H1 (cell line): ENCODE measurements around the gene PFKP. TPM values are rescaled to one million over a fixed set of nuclear protein-coding genes. Genes with fewer than 3 reads are reported as not detected.

Experiments
- CTCF ChIA-PET: fragments of 300-600 bp; sonication (Branson Sonifier 250); formaldehyde crosslinking; loops from one replicate; lab custom pipeline; 2021; ENCODE audit not compliant: partially characterized antibody; lab: Charles Lee
- POLR2A ChIA-PET: fragments of 300-600 bp; sonication (Branson Sonifier 250); formaldehyde crosslinking; loops from one replicate; lab custom pipeline; 2021; ENCODE audit warnings: inconsistent platforms; ENCODE audit not compliant: partially characterized antibody; lab: Charles Lee
- DNase-seq, 2 experiments: peaks; one replicate each; pipeline versions ENCODE4 v3.0.0 to v3.0.0-alpha.2; 2010 to 2022; ENCODE audit warnings: low spot score in 2 of 2, low read depth in 1 of 2, mixed read lengths in 1 of 2
- FAIRE-seq: peaks from 2 replicates; lab custom pipeline; 2011; peaks lifted over from hg19 to GRCh38; lab: Jason Lieb, UNC
- H2AFZ ChIP-seq: 2 replicates; pipeline ENCODE4 v1.8.1; 2012; ENCODE audit warnings: low read length, inconsistent platforms
- H2AK5ac ChIP-seq: 2 replicates; pipeline ENCODE4 v1.6.1; 2013; ENCODE audit warnings: low read depth, low read length
- H2BK120ac ChIP-seq: replicated peaks from 2 replicates; pipeline ENCODE3; 2013; ENCODE audit warnings: low read depth, low read length, inconsistent platforms
- H2BK12ac ChIP-seq: 2 replicates; pipeline ENCODE4 v1.6.1; 2013; ENCODE audit warnings: low read depth, low read length
- H2BK15ac ChIP-seq: 2 replicates; pipeline ENCODE4 v1.6.1; 2013; ENCODE audit warnings: low read length
- H2BK20ac ChIP-seq: 2 replicates; pipeline ENCODE4 v1.6.1; 2013; ENCODE audit warnings: low read length
- H2BK5ac ChIP-seq: 2 replicates; pipeline ENCODE4 v1.6.1; 2013; ENCODE audit warnings: low read depth, low read length
- H3K14ac ChIP-seq: 2 replicates; pipeline ENCODE4 v1.6.1; 2013; ENCODE audit warnings: inconsistent platforms; ENCODE audit not compliant: insufficient read length
- H3K18ac ChIP-seq: 2 replicates; pipeline ENCODE4 v1.6.1; 2013; ENCODE audit warnings: low read length; ENCODE audit errors: extremely low read depth
- H3K23ac ChIP-seq: 2 replicates; pipeline ENCODE4 v1.6.1; 2013; ENCODE audit warnings: inconsistent platforms; ENCODE audit not compliant: insufficient read length
- H3K23me2 ChIP-seq: 2 replicates; pipeline ENCODE4 v1.6.1; 2013; ENCODE audit warnings: low read depth, low read length
- H3K27ac ChIP-seq: 2 replicates; pipeline ENCODE4 v1.6.1; 2011; ENCODE audit warnings: low read depth, low read length, inconsistent platforms
- H3K27me3 ChIP-seq, 4 experiments: replicated peaks in 1 of 4; 1 replicate in 1 of 4; 2 replicates in 3 of 4; pipeline versions ENCODE4 v1.6.1 to v1.8.1; 2011 to 2013; ENCODE audit warnings: low read length in 3 of 4, mild to moderate bottlenecking in 3 of 4, inconsistent platforms in 2 of 4, mixed read lengths in 2 of 4, moderate library complexity in 1 of 4; ENCODE audit not compliant: control insufficient read depth in 3 of 4, insufficient read depth in 3 of 4; ENCODE audit errors: extremely low read depth in 1 of 4
- H3K36me3 ChIP-seq, 4 experiments: 2 replicates each; pipeline versions ENCODE4 v1.6.1 to v1.8.1; 2011 to 2013; ENCODE audit warnings: mild to moderate bottlenecking in 4 of 4, low read length in 3 of 4, moderate library complexity in 2 of 4, control low read depth in 1 of 4, inconsistent platforms in 1 of 4; ENCODE audit not compliant: insufficient read depth in 4 of 4, control insufficient read depth in 2 of 4
- H3K4ac ChIP-seq: replicated peaks from 2 replicates; pipeline ENCODE3; 2013; ENCODE audit warnings: low read length, low read depth, mixed read lengths, inconsistent platforms; ENCODE audit not compliant: insufficient read length
- H3K4me1 ChIP-seq, 4 experiments: replicated peaks in 1 of 4; 1 replicate in 1 of 4; 2 replicates in 3 of 4; pipeline versions ENCODE4 v1.6.1 to v1.8.1; 2011 to 2013; ENCODE audit warnings: low read length in 3 of 4, inconsistent platforms in 2 of 4, mixed read lengths in 1 of 4; ENCODE audit not compliant: insufficient read depth in 4 of 4, control insufficient read depth in 3 of 4
- H3K4me2 ChIP-seq, 2 experiments: 2 replicates each; pipeline versions ENCODE4 v1.6.1 to v1.8.1; 2011 to 2013; ENCODE audit warnings: low read depth in 2 of 2, low read length in 2 of 2, control low read depth in 1 of 2, inconsistent platforms in 1 of 2, mild to moderate bottlenecking in 1 of 2; ENCODE audit not compliant: insufficient read depth in 1 of 2
- H3K4me3 ChIP-seq, 4 experiments: fragments of 200-600, 300-600 bp in 1 of 4; sonication (generic), shearing (Covaris generic), sonication (Bioruptor Twin) in 1 of 4; 2 replicates each; pipeline versions ENCODE4 v1.5.1 to v1.8.1; 2011 to 2016; ENCODE audit warnings: low read length in 4 of 4, low read depth in 3 of 4, control low read depth in 2 of 4, inconsistent platforms in 2 of 4, mild to moderate bottlenecking in 2 of 4, mixed read lengths in 1 of 4, moderate library complexity in 1 of 4; ENCODE audit not compliant: insufficient read depth in 2 of 4; ENCODE audit errors: extremely low read depth in 1 of 4
- H3K56ac ChIP-seq: replicated peaks from 2 replicates; pipeline ENCODE3; 2013; ENCODE audit warnings: low read depth, mild to moderate bottlenecking, mixed read lengths, low read length, inconsistent platforms; ENCODE audit not compliant: insufficient read length
- H3K79me1 ChIP-seq: 2 replicates; pipeline ENCODE4 v1.6.1; 2013; ENCODE audit warnings: low read depth, low read length, control low read depth
- H3K79me2 ChIP-seq, 2 experiments: 2 replicates each; pipeline versions ENCODE4 v1.6.1 to v1.8.1; 2012 to 2013; ENCODE audit warnings: low read length in 2 of 2, mild to moderate bottlenecking in 2 of 2, inconsistent platforms in 1 of 2; ENCODE audit not compliant: insufficient read depth in 2 of 2, control insufficient read depth in 1 of 2
- H3K9ac ChIP-seq, 4 experiments: replicated peaks in 1 of 4; 1 replicate in 1 of 4; 2 replicates in 3 of 4; pipeline versions ENCODE4 v1.6.1 to v1.8.1; 2011 to 2013; ENCODE audit warnings: low read depth in 3 of 4, low read length in 3 of 4, control low read depth in 2 of 4, mild to moderate bottlenecking in 2 of 4, moderate library complexity in 2 of 4, inconsistent platforms in 1 of 4; ENCODE audit errors: extremely low read depth in 1 of 4
- H3K9me3 ChIP-seq, 2 experiments: 2 replicates each; pipeline versions ENCODE4 v1.6.1 to v1.8.1; 2012 to 2013; ENCODE audit warnings: mild to moderate bottlenecking in 2 of 2, moderate library complexity in 2 of 2, control low read depth in 1 of 2, inconsistent platforms in 1 of 2, low read depth in 1 of 2, low read length in 1 of 2, mixed read lengths in 1 of 2; ENCODE audit not compliant: insufficient read depth in 2 of 2
- H4K20me1 ChIP-seq, 2 experiments: replicated peaks in 1 of 2; 2 replicates each; pipeline versions ENCODE3 to v1.8.1; 2011 to 2013; ENCODE audit warnings: inconsistent platforms in 2 of 2, low read length in 2 of 2, mild to moderate bottlenecking in 1 of 2; ENCODE audit not compliant: insufficient read depth in 2 of 2, control insufficient read depth in 1 of 2
- H4K5ac ChIP-seq: 2 replicates; pipeline ENCODE4 v1.6.1; 2013; ENCODE audit warnings: low read length, low read depth, mixed read lengths, inconsistent platforms; ENCODE audit not compliant: insufficient read length
- H4K8ac ChIP-seq: 2 replicates; pipeline ENCODE4 v1.8.0; 2013; ENCODE audit warnings: mild to moderate bottlenecking, moderate library complexity, low read length, inconsistent platforms; ENCODE audit not compliant: insufficient read depth; ENCODE audit errors: extremely low read depth
- H4K91ac ChIP-seq: replicated peaks from 2 replicates; pipeline ENCODE3; 2013; ENCODE audit warnings: low read length, mixed read lengths, inconsistent platforms; ENCODE audit not compliant: insufficient read length
- RFX5 ChIP-seq: IDR thresholded peaks from 2 replicates; pipeline ENCODE4 v1.6.1; 2011; ENCODE audit warnings: low read depth, low read length, improper control_type of control experiment, borderline replicate concordance
- WGBS, 2 experiments: shearing (Covaris generic) in 1 of 2; methylation state at CpG; one replicate each; pipeline versions ENCODE4 v1.1.6 to v1.1.7; 2013 to 2015; ENCODE audit warnings: low lambda C conversion rate in 2 of 2, mixed read lengths in 2 of 2, inconsistent platforms in 1 of 2, low coverage in 1 of 2, missing lambda C conversion rate in 1 of 2; ENCODE audit not compliant: insufficient replicate concordance in 2 of 2, insufficient coverage in 1 of 2, insufficient read length in 1 of 2; ENCODE audit errors: extremely low coverage in 1 of 2, missing lambda C conversion rate in 1 of 2; 5-methylcytosine and 5-hydroxymethylcytosine counted together
- polyA plus RNA-seq, 7 experiments: library from polyadenylated mRNA; depleted of rRNA in 3 of 7; stranded (reverse) in 5 of 7; unstranded in 2 of 7; fragments of >200 nt in 5 of 7; fragments of 200-250 nt in 2 of 7; gene quantifications; 1 replicate in 5 of 7; 2 replicates in 1 of 7; 4 replicates in 1 of 7; pipeline versions ENCODE4 v1.2.1 to v1.2.3, GENCODE V29; 2011 to 2013; ENCODE audit warnings: missing spikeins in 2 of 7, mixed read lengths in 2 of 7
- total RNA-seq: library from RNA; stranded (reverse); fragmentation: NEBNext Ultra II Directional; extraction: Animal tissue kit (Norgen Biotek cat#: 25700); gene quantifications from 2 replicates; pipeline ENCODE4 v1.2.1, GENCODE V29; 2021

Gene PFKP
- total and polyA plus RNA-seq, 2 of the 8 experiments (the other 6 are each of a cell fraction or from before 2014, with no cell fraction given) = 51.2 to 128 TPM

DNA sequence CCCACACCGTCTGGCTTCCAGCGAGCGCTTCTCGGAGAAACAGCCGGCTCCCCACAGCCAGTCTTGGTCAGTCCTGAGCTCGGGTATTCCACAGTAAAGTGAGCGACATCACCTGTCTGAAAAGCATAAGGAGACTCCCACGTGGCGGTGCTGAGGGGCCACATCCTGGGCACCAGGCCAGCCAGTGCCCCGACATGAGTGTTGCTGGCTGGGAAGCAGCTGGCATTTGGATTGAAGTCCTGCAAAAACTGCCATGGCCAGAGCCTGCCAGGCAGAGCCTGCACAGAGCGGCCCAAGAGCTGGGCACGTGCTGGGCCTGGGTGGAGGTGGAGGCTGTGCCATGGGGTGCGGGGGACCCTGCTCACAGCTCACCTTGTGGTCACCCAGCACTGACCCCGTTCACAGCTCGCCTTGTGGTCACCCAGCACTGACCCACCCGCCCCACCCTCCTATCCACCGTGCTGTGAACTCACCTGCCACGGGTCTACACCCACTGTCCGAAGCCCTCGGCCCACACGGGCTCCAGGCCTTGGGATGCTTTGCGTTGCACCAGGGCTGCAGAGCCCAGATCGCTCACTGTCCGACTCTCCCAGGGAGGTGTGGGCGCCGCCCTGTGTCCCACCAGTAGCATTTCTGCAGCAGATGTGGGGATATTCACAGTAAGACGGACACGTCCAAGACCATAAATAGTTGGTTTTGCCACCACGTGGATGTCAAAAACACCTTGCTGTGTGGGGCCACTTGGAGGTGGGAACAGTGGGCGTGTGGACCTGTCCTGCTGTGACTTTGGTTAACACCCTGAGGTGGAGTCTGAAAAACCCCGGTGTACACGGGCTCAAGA is 56.4 kb downstream of the PFKP start:
- 84% methylated on average over 31 of the region's 32 CpGs; no CpG with 5 or more reads in 1 of the 2 experiments for WGBS, 2 experiments
- TF ChIP-seq RFX5 = no peak

More for the DNA sequence above, 56.4 kb downstream of the PFKP start:
- Histone ChIP-seq H2BK5ac (no peak overlapping the region), H3K14ac (no peak overlapping the region), H2AFZ (no peak overlapping the region), H3K23me2 (no peaks in the 10 kb centered on the region), H3K27ac (no peak overlapping the region), H3K23ac (no peak overlapping the region), H4K20me1 (peaks cover 7 to 11% of the 10 kb centered on the region in 2 experiments), H3K56ac (no peak overlapping the region), H3K79me2 (no peaks in the 10 kb centered on the region), H3K9me3 (no peaks in the 10 kb centered on the region; a peak in 1 of 4 replicates), H2BK120ac (no peak overlapping the region), H2BK12ac (no peak overlapping the region), H3K4me3 (no peak overlapping the region), H3K4me1 (no peaks in the 10 kb centered on the region), H3K27me3 (no peaks in the 10 kb centered on the region), H2BK15ac (no peak overlapping the region), H3K36me3 (peaks cover 5 to 63% (median 37%) of the 10 kb centered on the region in 4 experiments), H4K91ac (no peak overlapping the region), H2AK5ac (no peak overlapping the region), H3K4ac (no peak overlapping the region), H2BK20ac (no peak overlapping the region), H3K79me1 (no peaks in the 10 kb centered on the region; the same call in 1 of the 2 replicates), H4K8ac (no peak overlapping the region), H3K4me2 (no peak overlapping the region), H4K5ac (no peak overlapping the region), H3K9ac (no peak overlapping the region), H3K18ac (no peak overlapping the region)
- FAIRE-seq = no peak
- no peak for DNase-seq
- ChIA-PET POLR2A (interaction anchor here (1.0 to 1.7 kb wide), 3 partner anchors 9 to 21 kb away, joined by 3 to 5 read pairs (median 3); no protein-coding TSS in a partner anchor), CTCF (interaction anchor here (1.5 kb wide), 1 partner anchor 10 kb away, joined by 4 read pairs; no protein-coding TSS in a partner anchor)
